Stimulated activated CD4-positive, alpha-beta T cell treated with anti-CD3 and anti-CD28 coated beads, Interleukin-15, amount 100 ng/mL, for 48 hours (primary cell): ENCODE data around the gene CDCP1.
"Not testable (repeated sequence)": the region's sequence is repeated elsewhere in the genome, so short reads cannot be mapped to it uniquely, and the experiment has no call there.

Experiments used
- DNase-seq, 2 donors: peaks; one replicate each; pipeline ENCODE4 v3.0.0-alpha.2; 2020; ENCODE audit warnings: low read depth in 2 of 2

The CDCP1 gene

GRCh38 chr3:45084820-45085816, 61.1 kb downstream of the CDCP1 start:
- no peak for DNase-seq

- DNase-seq: no peak
Observed at GRCh38 chr3:45084361-45084760, 61.8 kb downstream of the CDCP1 start.

DNA sequence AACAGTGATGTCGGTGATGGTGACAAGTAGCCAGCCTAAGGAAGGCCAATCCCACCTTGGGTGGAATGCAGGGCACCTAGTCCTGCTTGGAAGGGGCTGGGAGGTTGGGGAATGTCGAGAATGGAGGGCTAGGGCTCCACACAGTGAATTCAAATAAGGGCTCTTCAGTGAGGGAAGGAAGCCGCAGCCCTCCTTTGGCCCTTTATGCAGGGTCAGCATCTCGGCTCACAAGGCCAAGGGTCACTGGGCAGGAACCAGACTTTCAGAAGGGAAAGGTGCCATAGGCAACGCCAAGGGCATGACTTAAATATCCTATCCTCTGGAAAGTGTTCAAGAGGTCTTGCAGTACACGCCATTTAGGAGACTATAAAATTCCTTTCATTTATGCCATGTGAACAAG, 63.2 kb downstream of the CDCP1 start:
- no peak for DNase-seq

DNA sequence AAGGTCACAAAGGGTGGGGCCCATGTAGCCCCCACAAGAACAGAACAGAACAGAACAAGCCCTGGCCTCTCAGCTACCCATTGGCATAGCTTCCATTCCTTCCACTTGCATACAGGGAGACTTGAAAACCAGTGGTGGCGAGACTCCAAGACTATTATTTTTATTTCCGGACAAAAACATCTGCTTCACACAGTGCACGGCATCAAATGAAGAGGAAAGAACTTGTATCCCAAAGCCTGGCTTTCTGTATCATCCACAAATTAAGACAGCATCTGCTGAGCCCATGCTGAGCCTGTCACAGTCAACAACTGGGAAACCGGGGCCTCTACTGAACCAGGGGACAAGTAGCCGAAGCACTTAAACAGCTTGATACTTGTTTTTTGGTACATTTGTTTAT, 64.0 kb downstream of the CDCP1 start:
- no peak for DNase-seq

- DNase-seq: no peak
Observed at GRCh38 chr3:45081506-45082141, 64.6 kb downstream of the CDCP1 start.

GRCh38 chr3:45080824-45081223, 65.4 kb downstream of the CDCP1 start:
- no peak for DNase-seq

DNA sequence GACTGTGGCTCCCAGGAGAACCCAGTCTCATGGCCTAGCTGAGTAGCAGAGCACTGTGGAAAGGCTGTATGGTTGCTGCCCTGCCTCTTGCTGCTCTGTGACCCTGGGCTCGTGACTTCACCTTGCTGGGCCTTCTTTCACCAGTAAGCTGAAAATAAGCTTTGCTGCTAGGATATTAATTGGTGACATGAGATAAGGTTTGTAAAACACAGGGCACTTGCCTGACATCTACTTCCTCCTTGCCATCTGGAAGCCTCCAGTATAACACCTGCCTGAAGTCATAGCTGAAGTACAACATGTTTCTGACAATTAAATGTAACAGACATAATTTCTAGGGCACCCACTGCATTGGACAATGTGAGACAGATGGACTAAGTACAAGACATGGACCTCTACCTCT, 66.5 kb downstream of the CDCP1 start:
- no peak for DNase-seq

DNA sequence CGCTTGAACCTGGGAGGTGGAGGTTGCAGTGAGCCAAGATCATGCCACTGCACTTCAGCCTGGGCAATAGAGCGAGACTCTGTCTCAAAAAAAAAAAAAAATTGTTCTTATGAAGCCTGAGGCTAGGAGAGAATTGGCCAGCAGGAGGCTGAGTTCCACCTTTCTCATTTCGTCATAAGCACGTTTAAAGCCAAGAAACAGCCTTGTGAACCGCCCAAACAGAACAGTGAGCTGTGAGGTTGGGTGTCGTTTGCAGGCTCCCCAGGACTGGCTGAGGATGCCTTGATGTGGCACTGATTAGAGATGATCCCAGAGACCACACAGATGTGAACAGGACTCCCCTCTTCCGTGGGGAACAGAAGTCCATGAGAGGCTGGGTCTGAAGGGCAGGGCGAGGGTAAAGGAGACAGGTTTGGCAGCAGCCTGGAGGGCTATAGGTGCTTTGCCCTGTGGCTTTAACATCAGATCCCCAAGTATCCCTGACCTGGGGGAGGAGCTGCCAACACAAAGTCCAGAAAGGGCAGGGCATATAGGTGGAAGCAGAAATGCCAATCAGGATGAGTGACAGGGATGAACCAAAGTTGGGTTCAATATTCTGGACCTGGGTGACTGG, 67.2 kb downstream of the CDCP1 start:
- no peak for DNase-seq

- DNase-seq: not testable (repeated sequence)
Observed at GRCh38 chr3:45078256-45078655, 67.9 kb downstream of the CDCP1 start.

DNA sequence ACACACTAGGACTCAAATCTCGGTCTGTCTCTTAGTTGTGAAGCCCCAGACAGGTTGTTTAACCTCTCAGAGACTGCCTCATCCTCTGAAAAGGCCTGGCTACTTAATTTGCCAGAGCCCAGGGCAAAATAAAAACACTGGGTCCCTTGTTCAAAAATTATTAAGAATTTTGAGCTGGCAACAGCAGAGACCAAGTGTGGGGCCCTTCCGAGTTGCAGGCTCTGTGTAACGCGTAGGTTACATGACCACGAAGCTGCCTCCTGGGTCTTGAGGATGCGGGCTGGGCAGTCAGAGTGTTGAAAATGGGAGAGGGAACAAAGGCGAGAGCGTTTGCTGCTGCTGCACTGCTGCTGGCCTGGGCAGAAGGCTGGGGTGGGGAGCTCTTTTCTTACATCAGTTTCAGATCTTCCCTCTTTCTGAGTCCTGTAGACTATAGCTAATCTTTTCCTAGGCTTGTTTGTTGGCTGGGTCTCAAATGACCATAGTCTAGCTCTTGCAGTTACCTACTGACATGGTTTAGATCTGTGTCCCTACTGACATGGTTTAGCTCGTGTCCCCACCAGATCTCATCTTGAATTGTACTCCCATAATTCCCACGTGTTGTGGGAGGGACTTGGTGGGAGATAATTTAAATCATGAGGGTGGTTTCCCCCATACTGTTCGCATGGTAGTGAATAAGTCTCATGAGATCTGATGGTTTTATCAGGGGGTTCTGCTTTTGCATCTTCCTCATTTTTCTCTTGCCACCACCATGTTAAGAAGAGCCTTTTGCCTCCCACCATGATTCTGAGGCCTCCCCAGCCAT, 70.2 kb downstream of the CDCP1 start:
- no peak for DNase-seq

DNA sequence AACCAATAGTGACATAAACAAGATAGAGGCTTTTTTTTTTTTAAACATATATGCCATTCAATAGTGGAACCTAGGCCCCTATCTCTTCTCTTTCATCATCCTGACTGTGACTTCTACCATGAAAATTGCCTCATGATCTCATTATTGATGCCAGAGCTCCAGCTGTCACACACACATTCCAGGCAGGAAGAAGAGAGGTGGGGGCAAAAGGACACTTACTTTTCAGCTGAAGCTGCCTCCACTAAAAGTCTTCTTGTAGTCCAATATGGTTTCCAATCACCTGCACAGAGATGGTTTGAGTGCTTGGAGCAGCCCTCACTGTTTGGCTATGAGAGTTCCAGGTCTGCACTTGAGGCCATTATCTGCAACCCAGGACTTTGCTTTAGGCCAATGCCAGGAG, 75.1 kb downstream of the CDCP1 start:
- no peak for DNase-seq

DNA sequence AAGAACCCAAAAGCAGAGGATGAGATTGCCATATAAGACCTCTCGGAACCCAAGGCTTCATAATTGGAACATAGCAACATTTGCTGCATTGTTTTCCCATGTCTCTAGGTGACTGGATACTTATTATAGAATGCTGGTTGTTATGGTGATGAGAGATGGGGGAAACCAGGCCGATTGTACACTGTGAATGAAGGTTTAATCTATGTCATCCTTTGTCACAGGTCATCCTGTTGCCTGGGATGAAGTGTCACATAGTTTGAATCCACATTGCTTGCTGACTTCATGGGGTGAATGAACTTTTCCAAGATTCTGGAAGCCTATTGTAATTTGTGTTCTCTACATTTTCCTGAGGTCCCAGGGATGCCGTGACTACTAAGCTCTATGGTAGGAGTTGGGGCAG, 78.2 kb downstream of the CDCP1 start:
- DNase-seq: no peak

- DNase-seq: no peak
Observed at GRCh38 chr3:45067486-45067885, 78.7 kb downstream of the CDCP1 start.

- DNase-seq: no peak
Observed at GRCh38 chr3:45066109-45066801, 79.9 kb downstream of the CDCP1 start.

GRCh38 chr3:45065373-45065720, 80.8 kb downstream of the CDCP1 start:
- no peak for DNase-seq

- DNase-seq: peak; percentile 54 to 62
Observed at GRCh38 chr3:45064512-45065372, 81.4 kb downstream of the CDCP1 start.

GRCh38 chr3:45062697-45063070, 83.5 kb downstream of the CDCP1 start:
- DNase-seq: no peak

GRCh38 chr3:45060165-45060892, 85.8 kb downstream of the CDCP1 start:
- DNase-seq: no peak

DNA sequence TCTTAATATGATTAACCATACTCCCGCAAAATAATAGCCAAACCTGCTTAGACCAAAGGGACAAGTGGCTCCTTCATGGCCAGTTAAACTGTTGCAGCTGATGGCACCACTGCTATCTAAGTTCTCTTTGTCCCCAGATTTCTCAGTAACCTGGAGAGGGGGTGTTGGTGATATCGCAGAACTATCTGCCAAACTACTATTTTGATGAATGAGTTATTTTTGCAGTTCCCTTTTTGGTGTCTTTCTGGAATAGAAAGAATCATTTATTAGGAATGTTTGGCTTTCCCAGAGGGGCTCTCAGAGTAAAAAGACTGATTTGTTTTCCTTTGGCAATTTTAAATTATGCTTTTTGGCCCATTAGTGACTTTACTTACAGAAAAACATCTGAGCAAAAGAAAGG, 87.0 kb downstream of the CDCP1 start:
- no peak for DNase-seq

DNA sequence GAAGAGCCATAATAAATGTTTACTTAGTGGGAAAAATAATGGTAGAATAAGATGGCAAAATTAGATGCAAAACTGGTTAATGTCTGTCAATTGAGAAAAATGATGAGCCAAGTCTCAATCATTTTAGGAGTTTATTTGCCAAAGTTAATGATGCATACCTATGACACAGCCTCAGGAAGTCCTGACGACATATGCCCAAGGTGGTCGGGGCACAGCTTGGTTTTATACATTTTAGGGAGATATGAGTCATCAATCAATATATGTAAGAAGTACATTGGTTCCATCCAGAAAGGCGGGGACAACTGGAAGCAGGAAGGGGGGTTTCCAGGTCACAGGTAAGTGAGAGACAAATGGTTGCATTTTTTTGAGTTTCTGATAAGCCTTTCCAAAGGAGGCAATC, 88.6 kb downstream of the CDCP1 start:
- no peak for DNase-seq
